GM12891 (cell line): ENCODE measurements around the gene CDK6.

Experiments
- POLR2A ChIP-seq: IDR thresholded peaks from 2 replicates; pipeline ENCODE4 v1.6.1; 2011; ENCODE audit warnings: low read depth, low read length, control low read depth
- POLR2AphosphoS5 ChIP-seq: IDR thresholded peaks from 2 replicates; pipeline ENCODE4 v1.6.1; 2011; ENCODE audit warnings: low read depth, low read length, control low read depth
- POU2F2 ChIP-seq: IDR thresholded peaks from 2 replicates; pipeline ENCODE4 v1.6.1; 2011; ENCODE audit warnings: low read depth, mild to moderate bottlenecking, control low read depth, low read length, moderate library complexity

GRCh38 chr7:92837000-92837749 is 802 bp upstream of the CDK6 start:
- TF ChIP-seq POU2F2 (no peak), POLR2A (no peak), POLR2AphosphoS5 (no peak)
